K562 (cell line): Measurements from ENCODE around the gene RAPSN. TPM values are rescaled to one million over a fixed set of nuclear protein-coding genes. Genes with fewer than 3 reads are reported as not detected.

Experiments
- ATAC-seq: fragments of 200-7000 bp; cut with Tn5 transposase; 3 replicates; pipeline ENCODE4 v1.9.1; 2020; ENCODE audit warnings: moderate library complexity
- BruUV-seq: library from RNA; stranded (reverse); fragments of 400-500 nt; replicated peaks from 2 replicates; lab custom pipeline; 2021; lab: Mats Ljungman, UMichigan
- CTCF ChIA-PET: fragments of 300-600 bp; formaldehyde crosslinking; extraction: SDS; loops from one replicate; lab custom pipeline; 2021; ENCODE audit warnings: low intra/inter-chr PET ratio; lab: Yijun Ruan, JAX
- POLR2A ChIA-PET: fragments of 300-600, 350-650 bp; sonication (Branson Sonifier 250); formaldehyde crosslinking; extraction: SDS; loops from one replicate; lab custom pipeline; 2021; ENCODE audit warnings: antibody characterized with exemption, inconsistent platforms; lab: Yijun Ruan, JAX
- DNase-seq, 4 experiments: peaks; one replicate each; pipeline versions ENCODE4 v3.0.0 to v3.0.0-alpha.2; 2011 to 2018; ENCODE audit warnings: low spot score in 3 of 4, mixed read lengths in 3 of 4; ENCODE audit errors: extremely low read depth in 1 of 4
- FAIRE-seq: peaks from 2 replicates; lab custom pipeline; 2011; peaks lifted over from hg19 to GRCh38; lab: Jason Lieb, UNC
- H2AFZ ChIP-seq: 2 replicates; pipeline ENCODE4 v1.6.0; 2011; ENCODE audit warnings: low read depth, low read length, control low read depth, inconsistent platforms
- H3K27ac ChIP-seq: fragments of 200-600 bp; 3 replicates; pipeline ENCODE4 v1.8.0; 2011; ENCODE audit warnings: low read depth, mild to moderate bottlenecking, control low read depth, inconsistent platforms, low read length, moderate library complexity, mixed read lengths; ENCODE audit errors: extremely low read depth
- H3K27me3 ChIP-seq, 2 experiments: fragments of 300-600 bp in 1 of 2; 2 replicates in 1 of 2; 3 replicates in 1 of 2; pipeline versions ENCODE4 v1.6.0 to v1.8.0; 2011; ENCODE audit warnings: inconsistent platforms in 2 of 2, low read length in 2 of 2, mild to moderate bottlenecking in 1 of 2, mixed read lengths in 1 of 2, moderate library complexity in 1 of 2; ENCODE audit not compliant: control insufficient read depth in 2 of 2, insufficient read depth in 2 of 2
- H3K36me3 ChIP-seq: fragments of 300-600 bp; 3 replicates; pipeline ENCODE4 v1.8.0; 2011; ENCODE audit warnings: mild to moderate bottlenecking, low read length, inconsistent platforms; ENCODE audit not compliant: control insufficient read depth, insufficient read depth
- H3K4me1 ChIP-seq, 2 experiments: fragments of 200-600 bp in 1 of 2; replicated peaks in 1 of 2; 2 replicates in 1 of 2; 3 replicates in 1 of 2; pipeline versions ENCODE4 v1.5.1 to v1.8.0; 2011; ENCODE audit warnings: inconsistent platforms in 2 of 2, low read length in 2 of 2, mild to moderate bottlenecking in 1 of 2, mixed read lengths in 1 of 2, moderate library complexity in 1 of 2; ENCODE audit not compliant: control insufficient read depth in 2 of 2, insufficient read depth in 2 of 2
- H3K4me2 ChIP-seq: 2 replicates; pipeline ENCODE4 v1.6.1; 2011; ENCODE audit warnings: low read length, control low read depth, inconsistent platforms, mixed read lengths; ENCODE audit not compliant: insufficient read depth
- H3K4me3 ChIP-seq: fragments of 200-600 bp; sonication (generic), shearing (Covaris generic); 2 replicates; pipeline ENCODE4 v1.5.1; 2016; ENCODE audit warnings: control low read depth, inconsistent platforms
- H3K79me2 ChIP-seq: fragments of 200-600 bp; 3 replicates; pipeline ENCODE4 v1.8.0; 2011; ENCODE audit warnings: low read length, inconsistent platforms; ENCODE audit not compliant: control insufficient read depth, insufficient read depth
- H3K9ac ChIP-seq, 2 experiments: 2 replicates each; pipeline versions ENCODE4 v1.6.0 to v1.6.1; 2011; ENCODE audit warnings: low read depth in 2 of 2, low read length in 2 of 2, control low read depth in 1 of 2, inconsistent platforms in 1 of 2, mild to moderate bottlenecking in 1 of 2, mixed read lengths in 1 of 2; ENCODE audit not compliant: insufficient read depth in 1 of 2
- H3K9me1 ChIP-seq: one replicate; pipeline ENCODE4 v1.6.0; 2011; ENCODE audit warnings: inconsistent platforms, mild to moderate bottlenecking, low read length, moderate library complexity; ENCODE audit not compliant: control insufficient read depth, insufficient read depth
- H3K9me3 ChIP-seq: replicated peaks from 2 replicates; pipeline ENCODE4 v1.5.1; 2011; ENCODE audit warnings: low read depth, low read length, inconsistent platforms; ENCODE audit not compliant: control insufficient read depth, insufficient read depth
- H4K20me1 ChIP-seq: replicated peaks from 2 replicates; pipeline ENCODE4 v1.6.1; 2011; ENCODE audit warnings: low read length, inconsistent platforms, mixed read lengths; ENCODE audit not compliant: control insufficient read depth, insufficient read depth
- AFF1 ChIP-seq, 2 experiments: fragments of 450-650 bp; IDR thresholded peaks; 2 replicates each; pipeline ENCODE4 v1.6.1; 2018; ENCODE audit warnings: mild to moderate bottlenecking in 2 of 2, low read depth in 1 of 2; ENCODE audit not compliant: partially characterized antibody in 2 of 2
- BCOR ChIP-seq: fragments of 450-650 bp; IDR thresholded peaks from 2 replicates; pipeline ENCODE4 v1.6.1; 2016
- IRF2 ChIP-seq: sonication (generic); formaldehyde crosslinking; IDR thresholded peaks from 2 replicates; pipeline ENCODE4 v1.8.1; 2022; ENCODE audit warnings: mild to moderate bottlenecking, missing genetic modification reagents
- KDM1A ChIP-seq, 2 experiments: fragments of 450-650 bp; IDR thresholded peaks; 2 replicates each; pipeline ENCODE4 v1.6.1; 2016; ENCODE audit warnings: mild to moderate bottlenecking in 2 of 2
- RBM25 ChIP-seq: fragments of 200-400 bp; formaldehyde crosslinking; IDR thresholded peaks from 2 replicates; pipeline ENCODE4 v1.6.1; 2018; ENCODE audit warnings: low read length, low read depth, moderate library complexity; ENCODE audit not compliant: severe bottlenecking
- TSC22D4 ChIP-seq: fragments of 450-650 bp; IDR thresholded peaks from 2 replicates; pipeline ENCODE4 v1.6.1; 2016; ENCODE audit warnings: missing genetic modification characterization, missing biosample characterization, control low read depth
- VEZF1 ChIP-seq: fragments of 200-800 bp; sonication (Bioruptor generic); IDR thresholded peaks from 2 replicates; pipeline ENCODE4 v1.6.1; 2017; ENCODE audit warnings: missing genetic modification characterization, missing compliant biosample characterization
- ZNF311 ChIP-seq: fragments of 250-450 bp; sonication (Bioruptor Pico); IDR thresholded peaks from 2 replicates; pipeline ENCODE4 v1.4.0; 2020; ENCODE audit warnings: mild to moderate bottlenecking, moderate library complexity
- WGBS: fragments of 100-300 bp; shearing (Covaris generic); methylation state at CpG from one replicate; pipeline ENCODE4 v1.1.6; 2016; ENCODE audit warnings: low coverage, mixed read lengths; ENCODE audit not compliant: insufficient coverage; ENCODE audit errors: missing lambda C conversion rate; 5-methylcytosine and 5-hydroxymethylcytosine counted together
- in situ Hi-C: fragments of 300-500 bp; cut with MboI; formaldehyde crosslinking; loops from 4 replicates; pipeline ENCODE4 v1.15.0; 2018; ENCODE audit warnings: inconsistent platforms, mixed read lengths
- intact Hi-C: fragments of 100-400 bp; cut with micrococcal nuclease; formaldehyde crosslinking; loops from 2 replicates; pipeline ENCODE4 v1.14.2; 2022
- polyA plus RNA-seq, 8 experiments: library from polyadenylated mRNA; depleted of rRNA in 4 of 8; stranded (reverse) in 5 of 8; unstranded in 3 of 8; fragments of >200 nt; fragmentation: Nextera tagmentation in 2 of 8; fragmentation: Illumina TruSeq in 1 of 8; extraction: Ambion mirVana in 2 of 8; extraction: Trizol in 1 of 8; gene quantifications; 2 replicates each; pipeline versions ENCODE4 v1.2.1 to v1.2.3, GENCODE V29; 2011 to 2014; ENCODE audit warnings: inconsistent platforms in 1 of 8, missing spikeins in 1 of 8
- total RNA-seq, 7 experiments: library from RNA; depleted of rRNA in 6 of 7; stranded (reverse); fragments of >200 nt in 6 of 7; fragmentation: Illumina TruSeq in 2 of 7; extraction: Trizol in 2 of 7; gene quantifications; 2 replicates each; pipeline versions ENCODE4 v1.2.1 to v1.2.3, GENCODE V29; 2011 to 2021; ENCODE audit warnings: low replicate concordance in 1 of 7

The RAPSN gene
- total and polyA plus RNA-seq, 9 of the 15 experiments (the other 6 are each of a cell fraction or from before 2014, with no cell fraction given), result 0.06 to 0.11 TPM; not detected in 7

GRCh38 chr11:47441421-47441820, 7.5 kb downstream of the RAPSN start:
- no peaks in the 10 kb centered on the region for H4K20me1 ChIP-seq
- ATAC-seq, result no peak
- no TSS peak for BruUV-seq
- POLR2A ChIA-PET, result no interaction called here
- intact Hi-C loops (no loop called here), in situ Hi-C loops (no loop called here)
- CTCF ChIA-PET, result no interaction called here
- no peaks in the 10 kb centered on the region for H3K36me3 ChIP-seq
- TF ChIP-seq ZNF311 (CRISPR knock-in tag) (no peak), VEZF1 (CRISPR knock-in tag) (no peak)
- TF ChIP-seq, all 486 proteins: peak for 0
- no peak overlapping the region for H3K4me2 ChIP-seq
- H3K4me1 ChIP-seq, result peaks cover 0 to 9% of the 10 kb centered on the region in 2 experiments; a peak in 2 of 5 replicates
- H3K79me2 ChIP-seq, result no peaks in the 10 kb centered on the region
- no peaks in the 10 kb centered on the region for H3K9me3 ChIP-seq
- FAIRE-seq (no peak), DNase-seq (no peak)
- H2AFZ ChIP-seq, result no peak overlapping the region
- H3K9me1 ChIP-seq, result no peaks in the 10 kb centered on the region
- no peak overlapping the region for H3K27ac ChIP-seq
- H3K4me3 ChIP-seq, result no peak overlapping the region
- WGBS, result 50% methylated on average over 12 of the region's 12 CpGs
- H3K9ac ChIP-seq, result 0 out of 4 replicates have a peak overlapping the region, but pooled peaks of 1 of the 2 experiments have one; percentile 29
- no peaks in the 10 kb centered on the region for H3K27me3 ChIP-seq

GRCh38 chr11:47440054-47440476, 8.9 kb downstream of the RAPSN start:
- no peaks in the 10 kb centered on the region for H3K9me3 ChIP-seq
- H3K4me3 ChIP-seq, result no peak overlapping the region
- no peak overlapping the region for H3K27ac ChIP-seq
- H3K9me1 ChIP-seq, result no peaks in the 10 kb centered on the region
- H3K4me2 ChIP-seq, result no peak overlapping the region
- DNase-seq (no peak), ATAC-seq (no peak), FAIRE-seq (no peak)
- WGBS, result 0% methylated on average over 2 of the region's 2 CpGs
- H3K4me1 ChIP-seq, result peaks cover 0 to 9% of the 10 kb centered on the region in 2 experiments; a peak in 2 of 5 replicates
- intact Hi-C loops (no loop called here), in situ Hi-C loops (no loop called here)
- no TSS peak for BruUV-seq
- H3K9ac ChIP-seq, result no peak overlapping the region
- H4K20me1 ChIP-seq, result no peaks in the 10 kb centered on the region
- H3K36me3 ChIP-seq, result no peaks in the 10 kb centered on the region
- CTCF ChIA-PET, result no interaction called here
- H3K27me3 ChIP-seq, result no peaks in the 10 kb centered on the region
- POLR2A ChIA-PET, result interaction anchor here (0.6 kb wide), 1 partner anchor 11 kb away, joined by 3 read pairs; no protein-coding TSS in a partner anchor
- TF ChIP-seq AFF1 (IDR thresholded peaks at IDR 0.05; ENCODE audit: low read depth in 1 of 2, partially characterized antibody in 2 of 2) (no peak), RBM25 (peak; percentile 79), TSC22D4 (no peak), KDM1A (IDR thresholded peaks at IDR 0.05) (0 out of 4 replicates have a peak, but pooled peaks of 1 of the 2 experiments have one; percentile 18), BCOR (peak; percentile 43; the same call in 1 of the 2 replicates), IRF2 (CRISPR knock-in tag) (no peak)
- H2AFZ ChIP-seq, result no peak overlapping the region
- no peaks in the 10 kb centered on the region for H3K79me2 ChIP-seq
